Suprapubic skin (tissue), 4 donors: Measurements from ENCODE around the gene TARS3.

Experiments
- EP300 ChIP-seq: sonication (generic); formaldehyde crosslinking; IDR thresholded peaks from one replicate; pipeline ENCODE4 v1.6.1; 2017; ENCODE audit warnings: antibody characterized with exemption
- POLR2AphosphoS5 ChIP-seq, 3 donors: sonication (generic); formaldehyde crosslinking; IDR thresholded peaks; one replicate each; pipeline ENCODE4 v1.6.1; 2017; ENCODE audit warnings: antibody characterized with exemption in 3 of 3
- TF ChIP-seq, protein P1 (sequence below), 2 donors: fragments of 200-600 bp in 1 of 2; fragments of 450-650 bp in 1 of 2; sonication (generic) in 1 of 2; IDR thresholded peaks; one replicate each; pipeline ENCODE4 v1.5.1; 2016 to 2019; ENCODE audit warnings: antibody characterized with exemption in 2 of 2, mild to moderate bottlenecking in 1 of 2, moderate library complexity in 1 of 2

DNA sequence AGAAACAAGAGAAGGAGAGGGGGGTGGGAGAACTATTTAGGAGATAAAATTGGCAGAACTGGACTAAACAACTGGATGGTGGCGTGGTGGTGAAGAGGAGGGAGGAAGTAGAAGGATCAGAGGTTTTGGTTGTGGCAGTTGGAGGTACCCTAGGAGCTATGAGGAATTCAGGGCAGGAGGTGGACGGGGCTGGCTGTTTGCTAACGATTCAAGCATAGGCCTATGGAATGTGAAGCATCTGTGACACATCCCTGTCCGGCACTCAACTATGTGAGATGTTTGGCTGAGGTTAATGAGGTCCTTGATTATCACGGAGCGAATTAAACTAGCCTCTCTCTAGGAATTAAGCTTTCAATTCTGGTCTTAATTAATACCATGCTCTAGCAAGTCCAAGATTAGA, 13.5 kb downstream of the TARS3 start:
- TF ChIP-seq, protein P1, sequence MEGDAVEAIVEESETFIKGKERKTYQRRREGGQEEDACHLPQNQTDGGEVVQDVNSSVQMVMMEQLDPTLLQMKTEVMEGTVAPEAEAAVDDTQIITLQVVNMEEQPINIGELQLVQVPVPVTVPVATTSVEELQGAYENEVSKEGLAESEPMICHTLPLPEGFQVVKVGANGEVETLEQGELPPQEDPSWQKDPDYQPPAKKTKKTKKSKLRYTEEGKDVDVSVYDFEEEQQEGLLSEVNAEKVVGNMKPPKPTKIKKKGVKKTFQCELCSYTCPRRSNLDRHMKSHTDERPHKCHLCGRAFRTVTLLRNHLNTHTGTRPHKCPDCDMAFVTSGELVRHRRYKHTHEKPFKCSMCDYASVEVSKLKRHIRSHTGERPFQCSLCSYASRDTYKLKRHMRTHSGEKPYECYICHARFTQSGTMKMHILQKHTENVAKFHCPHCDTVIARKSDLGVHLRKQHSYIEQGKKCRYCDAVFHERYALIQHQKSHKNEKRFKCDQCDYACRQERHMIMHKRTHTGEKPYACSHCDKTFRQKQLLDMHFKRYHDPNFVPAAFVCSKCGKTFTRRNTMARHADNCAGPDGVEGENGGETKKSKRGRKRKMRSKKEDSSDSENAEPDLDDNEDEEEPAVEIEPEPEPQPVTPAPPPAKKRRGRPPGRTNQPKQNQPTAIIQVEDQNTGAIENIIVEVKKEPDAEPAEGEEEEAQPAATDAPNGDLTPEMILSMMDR (IDR thresholded peaks at IDR 0.05), result no peak
- TF ChIP-seq EP300 (no peak), POLR2AphosphoS5 (IDR thresholded peaks at IDR 0.05) (no peak)
